ENCODE results near the gene FHOD3.

GRCh38 chr18:36593001-36593400, 295.5 kb downstream of the FHOD3 start:
- TF ChIP-seq YY1 (IDR thresholded peaks at IDR 0.05; ENCODE audit: low read depth) (no peak), RAD21 (IDR thresholded peaks at IDR 0.05; ENCODE audit: low read depth) (no peak), EP300 (IDR thresholded peaks at IDR 0.05; ENCODE audit: borderline replicate concordance) (no peak), TAF1 (IDR thresholded peaks at IDR 0.05; ENCODE audit: low read depth) (no peak), REST (IDR thresholded peaks at IDR 0.05; ENCODE audit: low read depth) (no peak), ZBTB7A (IDR thresholded peaks at IDR 0.05; ENCODE audit: low read depth) (no peak), FOXM1 (IDR thresholded peaks at IDR 0.05; ENCODE audit: borderline replicate concordance, low read depth) (no peak), USF1 (IDR thresholded peaks at IDR 0.05) (no peak), MAX (IDR thresholded peaks at IDR 0.05) (no peak), TCF12 (IDR thresholded peaks at IDR 0.05; ENCODE audit: low read depth) (no peak), CEBPB (IDR thresholded peaks at IDR 0.05) (no peak)

Measured in Ishikawa (cell line).